Suprapubic skin (tissue), 4 donors: ENCODE measurements around the gene RAD9A.

Experiments
- CTCF ChIP-seq, 2 donors: fragments of 200-600 bp in 1 of 2; fragments of 450-650 bp in 1 of 2; sonication (generic) in 1 of 2; IDR thresholded peaks; one replicate each; pipeline ENCODE4 v1.5.1; 2016 to 2019; ENCODE audit warnings: antibody characterized with exemption in 2 of 2, mild to moderate bottlenecking in 1 of 2, moderate library complexity in 1 of 2
- EP300 ChIP-seq: sonication (generic); formaldehyde crosslinking; IDR thresholded peaks from one replicate; pipeline ENCODE4 v1.6.1; 2017; ENCODE audit warnings: antibody characterized with exemption
- POLR2A ChIP-seq, 2 donors: fragments of 450-650 bp; IDR thresholded peaks; one replicate each; pipeline ENCODE4 v1.6.1; 2017; ENCODE audit warnings: antibody characterized with exemption in 2 of 2, mild to moderate bottlenecking in 2 of 2, moderate library complexity in 2 of 2
- POLR2AphosphoS5 ChIP-seq, 3 donors: sonication (generic); formaldehyde crosslinking; IDR thresholded peaks; one replicate each; pipeline ENCODE4 v1.6.1; 2017; ENCODE audit warnings: antibody characterized with exemption in 3 of 3

DNA sequence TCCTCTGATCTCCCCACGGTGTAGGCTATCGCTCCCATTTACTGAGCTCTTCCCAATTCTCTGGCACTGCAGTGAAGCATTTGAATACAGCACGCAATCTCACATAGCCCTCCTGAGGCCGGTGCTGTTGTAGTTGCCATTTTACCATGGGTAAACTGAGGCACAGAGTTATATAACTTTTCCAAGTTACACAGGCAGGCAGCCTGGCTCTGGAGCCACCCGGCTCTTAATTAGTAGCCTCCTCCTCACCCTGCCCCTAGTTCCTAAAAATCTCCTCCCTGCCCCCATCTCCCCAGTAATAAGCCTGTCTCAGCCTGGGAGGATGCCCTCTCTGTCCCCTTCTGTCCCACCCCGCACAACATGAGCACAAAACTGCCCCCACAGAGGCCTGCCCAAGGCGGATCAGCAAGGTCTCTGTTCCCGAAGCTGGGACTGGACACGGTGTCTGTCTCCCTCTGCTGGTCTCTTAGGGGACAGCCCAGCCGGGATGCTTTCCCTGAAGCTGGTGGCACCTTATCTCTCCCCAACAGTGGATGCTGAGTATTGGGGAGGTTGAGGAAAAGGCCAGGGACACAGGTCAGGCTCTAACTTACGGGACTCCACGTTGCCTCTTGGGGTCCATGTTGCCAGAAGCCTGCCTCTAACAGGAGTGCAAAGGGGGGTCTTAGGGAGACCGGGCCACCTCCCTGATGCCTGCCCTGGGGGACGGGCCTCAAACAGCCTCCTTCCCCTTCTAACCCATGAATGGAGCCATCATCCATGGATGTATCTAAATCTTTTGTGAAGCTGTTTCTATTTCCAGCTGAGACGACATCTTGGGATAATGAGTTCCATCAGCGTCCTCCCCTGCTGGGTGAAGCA lies 9.3 kb upstream of the RAD9A start:
- no peak for TF ChIP-seq POLR2A (IDR thresholded peaks at IDR 0.05)
- TF ChIP-seq EP300: no peak
- peak; percentile 90 to 96 for TF ChIP-seq CTCF (IDR thresholded peaks at IDR 0.05)
- TF ChIP-seq POLR2AphosphoS5 (IDR thresholded peaks at IDR 0.05): no peak
